Left lung (tissue), 10 donors: Measurements from ENCODE around the gene TCIRG1. TPM values are rescaled to one million over a fixed set of nuclear protein-coding genes. Genes with fewer than 3 reads are reported as not detected.
A peak's percentile ranks its signal among the peaks of the same experiment; 100 is the strongest.

Experiments used
- ATAC-seq: fragments of 200-7000 bp; cut with Tn5 transposase; one replicate; pipeline ENCODE4 v1.9.1; 2020; ENCODE audit warnings: moderate library complexity
- DNase-seq, 4 donors: peaks; one replicate each; pipeline ENCODE4 v3.0.0-alpha.2; 2013 to 2020
- H3K27ac ChIP-seq, 2 donors: fragments of 200-600 bp; sonication (generic) in 1 of 2; one replicate each; pipeline versions ENCODE4 v1.5.0 to v1.8.0; 2020 to 2021
- H3K27me3 ChIP-seq, 2 donors: fragments of 200-600 bp; sonication (generic) in 1 of 2; one replicate each; pipeline versions ENCODE4 v1.5.0 to v1.8.0; 2020 to 2021
- H3K36me3 ChIP-seq, 2 donors: fragments of 200-600 bp; sonication (generic) in 1 of 2; one replicate each; pipeline versions ENCODE4 v1.5.0 to v1.8.0; 2020 to 2021
- H3K4me1 ChIP-seq, 2 donors: fragments of 200-600 bp; one replicate each; pipeline ENCODE4 v1.8.0; 2021
- H3K4me3 ChIP-seq, 2 donors: fragments of 200-600 bp; sonication (generic) in 1 of 2; one replicate each; pipeline versions ENCODE4 v1.5.0 to v1.8.0; 2020 to 2021; ENCODE audit warnings: mild to moderate bottlenecking in 1 of 2
- H3K9me3 ChIP-seq, 2 donors: fragments of 200-600 bp; sonication (generic) in 1 of 2; one replicate each; pipeline versions ENCODE4 v1.5.0 to v1.8.0; 2020 to 2021
- CTCF ChIP-seq, 2 donors: fragments of 200-600 bp; sonication (generic) in 1 of 2; IDR thresholded peaks; one replicate each; pipeline versions ENCODE4 v1.5.0 to v1.8.0; 2021; ENCODE audit warnings: antibody characterized with exemption in 2 of 2
- intact Hi-C, 2 donors: fragments of 100-400 bp; cut with DNase I; formaldehyde crosslinking; loops; one replicate each; pipeline versions ENCODE4 v1.11.2 to v1.14.2; 2022
- polyA plus RNA-seq, 6 donors: library from polyadenylated mRNA; unstranded; fragments of 120-200 nt; gene quantifications; one replicate each; pipeline ENCODE4 v1.2.1, GENCODE V29; 2013; ENCODE audit not compliant: insufficient read length in 6 of 6
- total RNA-seq, 2 donors: library from RNA; stranded (reverse); fragmentation: NEBNext Ultra II Directional; extraction: Animal tissue kit (Norgen Biotek cat#: 25700); gene quantifications; one replicate each; pipeline ENCODE4 v1.2.1, GENCODE V29; 2021
- donor health status: DM: no; HTN: yes; CAD: no.
- donor health status: DM: no; HTN: no; CAD: no.

The TCIRG1 gene
- total and polyA plus RNA-seq, 8 donors = 24.3 to 323 (median 37.7) TPM

- peak in 3 of 4 donors; percentile 33 to 52 (median 45) for DNase-seq
- no peaks in the 10 kb centered on the region for H3K36me3 ChIP-seq
- no peaks in the 10 kb centered on the region for H3K9me3 ChIP-seq
- TF ChIP-seq CTCF (IDR thresholded peaks at IDR 0.05) = peak in 1 of 2 donors; percentile 12
- H3K27me3 ChIP-seq = no peaks in the 10 kb centered on the region
- H3K4me1 ChIP-seq = peaks cover 36 to 73% of the 10 kb centered on the region in 2 donors
- peak; percentile 3 for ATAC-seq
- intact Hi-C loops = no loop called here
- peak overlapping the region in 1 of 2 donors; percentile 52 for H3K4me3 ChIP-seq
- peak overlapping the region; percentile 93 to 96 for H3K27ac ChIP-seq
Observed at GRCh38 chr11:68009391-68010089, 29.3 kb upstream of the TCIRG1 start.

GRCh38 chr11:68010090-68011041 is 28.5 kb upstream of the TCIRG1 start, which contains the start of gene ALDH3B1:
TSS of gene ALDH3B1 (plus strand) at chr11:68010327. CDS start at chr11:68015298, 4,971 bp downstream.
- Histone ChIP-seq H3K9me3 (no peaks in the 10 kb centered on the region), H3K36me3 (peaks cover 0 to 4% of the 10 kb centered on the region in 2 donors), H3K4me1 (peaks cover 43 to 77% of the 10 kb centered on the region in 2 donors), H3K4me3 (peak within 1 kb of the TSS; percentile 34 to 52), H3K27me3 (no peaks in the 10 kb centered on the region), H3K27ac (peak within 1 kb of the TSS; percentile 93 to 96)
- intact Hi-C loops = no loop called here
- no peak for TF ChIP-seq CTCF (IDR thresholded peaks at IDR 0.05)
- peak; percentile 70 for ATAC-seq
- DNase-seq = peak; percentile 63 to 98 (median 88)

- H3K36me3 ChIP-seq = peaks cover 0 to 6% of the 10 kb centered on the region in 2 donors
- DNase-seq = peak in 2 of 4 donors; percentile 16 to 34
- ATAC-seq = no peak
- peak overlapping the region; percentile 93 to 96 for H3K27ac ChIP-seq
- H3K4me1 ChIP-seq = peaks cover 43 to 84% of the 10 kb centered on the region in 2 donors
- peak overlapping the region; percentile 34 to 52 for H3K4me3 ChIP-seq
- intact Hi-C loops = no loop called here
- no peak for TF ChIP-seq CTCF (IDR thresholded peaks at IDR 0.05)
- H3K27me3 ChIP-seq = no peaks in the 10 kb centered on the region
- H3K9me3 ChIP-seq = no peaks in the 10 kb centered on the region
Observed at GRCh38 chr11:68011051-68011943, 27.5 kb upstream of the TCIRG1 start.

GRCh38 chr11:68012044-68012842 is 26.6 kb upstream of the TCIRG1 start:
- no peaks in the 10 kb centered on the region for H3K9me3 ChIP-seq
- DNase-seq (peak in 2 of 4 donors; percentile 37 to 83), ATAC-seq (no peak)
- H3K27ac ChIP-seq = peak overlapping the region; percentile 93 to 96
- intact Hi-C loops = no loop called here
- peak overlapping the region in 1 of 2 donors; percentile 52 for H3K4me3 ChIP-seq
- TF ChIP-seq CTCF (IDR thresholded peaks at IDR 0.05) = no peak
- peaks cover 43 to 91% of the 10 kb centered on the region in 2 donors for H3K4me1 ChIP-seq
- H3K27me3 ChIP-seq = no peaks in the 10 kb centered on the region
- H3K36me3 ChIP-seq = peaks cover 0 to 6% of the 10 kb centered on the region in 2 donors
